Choroid plexus epithelial cell (primary cell): ENCODE data around the gene KCNK13.
A peak's percentile ranks its signal among the peaks of the same experiment; 100 is the strongest.
"Not testable (repeated sequence)": the region's sequence is repeated elsewhere in the genome, so short reads cannot be mapped to it uniquely, and the experiment has no call there.

Experiments used
- DNase-seq: peaks from one replicate; pipeline ENCODE4 v3.0.0-alpha.2; 2010; ENCODE audit warnings: low read depth
- H3K4me3 ChIP-seq: 2 replicates; pipeline ENCODE4 v1.5.1; 2011; ENCODE audit warnings: low read depth, mild to moderate bottlenecking, control low read depth, low read length, moderate library complexity
- TF ChIP-seq, protein P1 (sequence below): conservative IDR thresholded peaks from 2 replicates; pipeline ENCODE4 v1.5.1; 2011; ENCODE audit warnings: low read depth, mild to moderate bottlenecking, control low read depth, inconsistent platforms, low read length, moderate library complexity

KCNK13 gene

DNA sequence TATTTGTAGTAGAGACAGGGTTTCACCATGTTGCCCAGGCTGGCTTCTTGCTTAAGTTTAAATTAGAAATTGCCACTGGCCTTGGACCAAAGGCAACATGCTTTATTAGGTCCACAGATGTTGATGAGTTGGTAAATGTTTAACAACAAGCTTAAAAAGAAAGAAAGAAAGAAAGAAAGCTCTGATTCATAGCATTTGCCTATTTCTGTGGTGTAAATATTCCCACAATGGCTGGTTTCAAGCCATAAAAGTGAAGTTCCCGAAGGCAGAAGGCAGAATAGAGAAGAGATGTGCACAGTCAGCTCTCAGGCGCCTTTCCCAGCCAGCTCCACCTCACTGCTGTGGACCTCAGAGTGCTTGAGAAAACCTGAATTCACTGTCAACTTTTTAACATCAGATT is 26.4 kb downstream of the KCNK13 start:
- DNase-seq = no peak
- TF ChIP-seq, protein P1, sequence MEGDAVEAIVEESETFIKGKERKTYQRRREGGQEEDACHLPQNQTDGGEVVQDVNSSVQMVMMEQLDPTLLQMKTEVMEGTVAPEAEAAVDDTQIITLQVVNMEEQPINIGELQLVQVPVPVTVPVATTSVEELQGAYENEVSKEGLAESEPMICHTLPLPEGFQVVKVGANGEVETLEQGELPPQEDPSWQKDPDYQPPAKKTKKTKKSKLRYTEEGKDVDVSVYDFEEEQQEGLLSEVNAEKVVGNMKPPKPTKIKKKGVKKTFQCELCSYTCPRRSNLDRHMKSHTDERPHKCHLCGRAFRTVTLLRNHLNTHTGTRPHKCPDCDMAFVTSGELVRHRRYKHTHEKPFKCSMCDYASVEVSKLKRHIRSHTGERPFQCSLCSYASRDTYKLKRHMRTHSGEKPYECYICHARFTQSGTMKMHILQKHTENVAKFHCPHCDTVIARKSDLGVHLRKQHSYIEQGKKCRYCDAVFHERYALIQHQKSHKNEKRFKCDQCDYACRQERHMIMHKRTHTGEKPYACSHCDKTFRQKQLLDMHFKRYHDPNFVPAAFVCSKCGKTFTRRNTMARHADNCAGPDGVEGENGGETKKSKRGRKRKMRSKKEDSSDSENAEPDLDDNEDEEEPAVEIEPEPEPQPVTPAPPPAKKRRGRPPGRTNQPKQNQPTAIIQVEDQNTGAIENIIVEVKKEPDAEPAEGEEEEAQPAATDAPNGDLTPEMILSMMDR = no peak
- H3K4me3 ChIP-seq = no peak overlapping the region

DNA sequence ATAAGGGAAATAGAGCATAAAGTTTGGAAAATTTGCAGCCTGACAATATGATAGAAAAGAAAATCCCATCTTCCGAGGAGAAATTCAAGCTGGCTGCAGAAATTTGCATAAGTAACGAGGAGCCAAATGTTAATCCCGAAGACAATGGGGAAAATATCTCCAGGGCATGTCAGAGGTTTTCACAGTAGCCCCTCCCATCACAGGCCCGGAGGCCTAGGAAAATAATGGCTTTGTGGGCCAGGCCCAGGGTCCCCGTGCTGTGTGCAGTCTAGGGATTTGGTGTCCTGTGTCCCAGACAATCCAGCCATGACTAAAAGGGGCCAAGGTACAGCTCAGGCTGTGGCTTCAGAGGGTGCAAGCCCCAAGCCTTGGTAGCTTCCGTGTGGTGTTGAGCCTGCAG is 27.7 kb downstream of the KCNK13 start:
- not testable (repeated sequence) for DNase-seq, H3K4me3 ChIP-seq

DNA sequence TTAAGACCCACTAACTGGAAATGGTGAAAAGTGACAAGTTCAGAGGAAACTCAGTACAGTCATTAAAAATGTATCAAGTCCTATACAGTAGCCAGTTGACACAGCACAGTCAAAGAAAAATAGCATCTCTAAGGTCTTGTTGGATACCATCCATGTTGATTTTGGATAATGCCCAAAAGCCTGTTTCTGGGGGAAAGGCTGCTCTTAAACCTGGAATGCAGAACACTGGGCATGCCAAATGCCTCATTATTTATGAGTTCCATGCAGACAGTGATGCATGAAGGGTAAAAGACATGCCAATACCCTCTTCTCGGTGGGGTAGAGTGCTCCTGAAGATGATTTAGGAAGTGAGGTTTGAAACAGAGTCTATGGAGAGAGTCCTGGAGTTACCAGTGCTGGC is 29.6 kb downstream of the KCNK13 start:
- TF ChIP-seq, protein P1 = no peak
- H3K4me3 ChIP-seq = no peak overlapping the region
- peak; percentile 80 for DNase-seq

DNA sequence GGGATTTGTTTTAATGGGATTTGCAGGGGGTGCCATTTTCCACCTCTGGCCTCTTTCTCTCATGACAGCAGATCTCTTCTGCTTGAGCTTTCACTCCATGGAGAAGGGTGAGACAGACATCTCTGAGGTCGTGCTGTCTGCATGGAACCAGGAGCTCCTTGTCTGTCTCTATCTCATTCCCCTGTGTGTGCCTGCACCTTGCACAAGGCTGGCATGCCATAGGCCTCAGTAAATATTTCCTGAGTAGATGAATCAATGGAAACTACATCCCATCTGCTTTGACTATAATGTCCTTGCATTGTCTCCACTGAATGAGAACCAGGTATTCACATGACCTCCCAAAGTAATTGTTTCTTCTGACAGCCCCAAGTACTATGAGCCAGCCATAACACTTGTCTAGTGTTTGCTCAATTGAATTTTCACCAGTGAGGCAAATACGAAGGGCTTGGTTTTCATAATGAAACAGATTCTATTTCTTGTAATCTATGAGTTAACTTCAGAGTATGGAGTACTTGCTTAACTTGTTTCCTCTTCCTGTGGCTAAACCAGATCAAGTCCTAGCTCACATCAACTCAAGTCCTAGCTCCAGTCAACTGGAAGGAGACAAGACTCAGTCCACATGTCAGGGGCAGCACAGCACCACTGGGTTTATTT is 32.3 kb downstream of the KCNK13 start:
- TF ChIP-seq, protein P1 = no peak
- DNase-seq = peak; percentile 70
- no peak overlapping the region for H3K4me3 ChIP-seq

DNA sequence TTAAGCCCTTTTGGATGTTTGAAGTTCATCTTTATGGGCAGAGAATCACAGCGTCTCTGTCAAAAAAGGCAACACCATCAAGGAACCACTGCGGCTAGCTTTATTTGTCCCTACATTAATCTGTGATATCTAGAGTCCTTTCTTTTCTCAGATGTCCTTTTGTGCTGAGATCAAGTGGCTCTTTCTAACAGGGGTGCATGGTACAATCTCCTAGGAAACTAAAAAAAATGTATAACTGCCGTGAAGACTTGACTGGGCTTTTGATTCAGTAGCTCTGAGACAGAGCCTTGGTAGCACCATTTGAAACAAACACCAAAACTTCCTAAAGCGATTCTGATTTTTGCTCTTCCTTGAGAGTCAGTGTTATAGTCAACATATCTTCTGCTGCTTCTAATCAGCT is 33.3 kb downstream of the KCNK13 start:
- no peak overlapping the region for H3K4me3 ChIP-seq
- no peak for DNase-seq
- TF ChIP-seq, protein P1 = no peak

DNA sequence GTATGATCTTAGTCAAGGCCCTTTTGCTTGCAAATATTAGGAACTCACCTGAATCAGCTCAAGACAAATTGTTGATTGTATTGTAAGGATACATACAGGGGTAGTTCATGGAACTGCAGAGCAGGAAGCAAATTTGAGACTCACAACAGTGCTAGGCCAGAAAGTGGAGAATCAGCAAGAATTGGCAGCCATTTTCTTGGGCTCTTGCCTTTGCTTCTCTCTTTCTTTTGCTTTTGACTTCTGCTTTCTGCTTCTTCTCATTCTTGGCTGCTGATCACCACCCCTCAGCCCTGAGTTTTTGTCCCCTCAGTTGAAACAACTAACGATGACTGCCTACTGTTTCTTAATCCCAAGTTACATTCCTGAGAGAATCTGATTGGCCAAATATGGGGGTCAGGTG is 34.8 kb downstream of the KCNK13 start:
- H3K4me3 ChIP-seq = no peak overlapping the region
- TF ChIP-seq, protein P1 = no peak
- no peak for DNase-seq

DNA sequence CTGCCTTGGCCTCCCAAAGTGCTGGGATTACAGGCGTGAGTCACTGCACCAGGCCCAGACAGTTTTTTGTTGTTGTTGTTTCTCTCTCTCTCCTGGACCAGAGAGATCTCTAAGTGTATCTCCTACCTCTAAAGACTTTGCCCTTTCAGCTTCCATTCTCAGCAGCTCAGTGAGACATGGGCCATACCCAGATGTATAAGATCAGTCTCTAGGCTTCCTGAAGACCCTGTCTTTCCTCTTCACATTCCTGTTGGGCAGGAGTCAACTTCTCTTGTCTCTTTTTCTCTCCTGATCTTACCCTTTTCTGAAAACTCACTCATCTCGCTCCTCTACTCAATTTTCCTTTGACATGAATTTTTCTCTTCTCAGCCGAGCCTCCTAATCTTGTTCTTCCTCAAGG is 42.0 kb downstream of the KCNK13 start:
- no peak overlapping the region for H3K4me3 ChIP-seq
- no peak for DNase-seq
- TF ChIP-seq, protein P1 = no peak
